Measurements from ENCODE around the gene LCE2B. TPM values are rescaled to one million over a fixed set of nuclear protein-coding genes. Genes with fewer than 3 reads are reported as not detected.

The LCE2B gene
- total RNA-seq, 1 experiment from 2014 or later = not detected

DNA sequence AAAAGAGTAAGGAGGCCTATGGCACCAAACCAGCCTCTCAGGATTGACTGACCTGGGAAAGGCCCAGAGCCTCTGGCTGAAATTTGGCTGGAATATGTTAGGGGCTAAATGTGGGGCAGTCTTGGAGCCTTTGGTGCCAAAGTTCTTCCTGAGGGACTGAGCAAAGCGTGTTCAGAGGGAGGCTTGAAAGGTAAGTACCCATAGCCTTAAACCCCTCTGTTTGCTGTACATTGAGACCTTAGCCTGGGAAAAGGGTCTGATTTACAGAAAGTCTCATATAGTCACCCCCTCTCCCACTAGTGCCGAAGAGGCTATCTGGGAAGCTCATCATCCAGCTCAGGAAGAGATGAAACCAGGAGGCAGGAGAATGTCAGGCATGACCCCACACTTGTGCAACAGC is 21.9 kb downstream of the LCE2B start, which contains the start of gene LCE4A:
Gene LCE4A, plus strand, starts transcription at position 301 of the 400 bp plus-strand sequence. CDS start 916 bp downstream, outside the sequence.
- in situ Hi-C loops (cut with HindIII; ENCODE audit: low pct_unique_long_range_greater_than_20kb, low sequenced_read_pairs) (no loop called here), intact Hi-C loops (cut with micrococcal nuclease; ENCODE audit: unreplicated experiment) (no loop called here)
- TF ChIP-seq, protein P1, sequence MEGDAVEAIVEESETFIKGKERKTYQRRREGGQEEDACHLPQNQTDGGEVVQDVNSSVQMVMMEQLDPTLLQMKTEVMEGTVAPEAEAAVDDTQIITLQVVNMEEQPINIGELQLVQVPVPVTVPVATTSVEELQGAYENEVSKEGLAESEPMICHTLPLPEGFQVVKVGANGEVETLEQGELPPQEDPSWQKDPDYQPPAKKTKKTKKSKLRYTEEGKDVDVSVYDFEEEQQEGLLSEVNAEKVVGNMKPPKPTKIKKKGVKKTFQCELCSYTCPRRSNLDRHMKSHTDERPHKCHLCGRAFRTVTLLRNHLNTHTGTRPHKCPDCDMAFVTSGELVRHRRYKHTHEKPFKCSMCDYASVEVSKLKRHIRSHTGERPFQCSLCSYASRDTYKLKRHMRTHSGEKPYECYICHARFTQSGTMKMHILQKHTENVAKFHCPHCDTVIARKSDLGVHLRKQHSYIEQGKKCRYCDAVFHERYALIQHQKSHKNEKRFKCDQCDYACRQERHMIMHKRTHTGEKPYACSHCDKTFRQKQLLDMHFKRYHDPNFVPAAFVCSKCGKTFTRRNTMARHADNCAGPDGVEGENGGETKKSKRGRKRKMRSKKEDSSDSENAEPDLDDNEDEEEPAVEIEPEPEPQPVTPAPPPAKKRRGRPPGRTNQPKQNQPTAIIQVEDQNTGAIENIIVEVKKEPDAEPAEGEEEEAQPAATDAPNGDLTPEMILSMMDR (IDR thresholded peaks at IDR 0.05) = no peak
- TF ChIP-seq POLR2AphosphoS5 (IDR thresholded peaks at IDR 0.05; ENCODE audit: low read depth, low read length) = no peak
- TF ChIP-seq, protein P2, sequence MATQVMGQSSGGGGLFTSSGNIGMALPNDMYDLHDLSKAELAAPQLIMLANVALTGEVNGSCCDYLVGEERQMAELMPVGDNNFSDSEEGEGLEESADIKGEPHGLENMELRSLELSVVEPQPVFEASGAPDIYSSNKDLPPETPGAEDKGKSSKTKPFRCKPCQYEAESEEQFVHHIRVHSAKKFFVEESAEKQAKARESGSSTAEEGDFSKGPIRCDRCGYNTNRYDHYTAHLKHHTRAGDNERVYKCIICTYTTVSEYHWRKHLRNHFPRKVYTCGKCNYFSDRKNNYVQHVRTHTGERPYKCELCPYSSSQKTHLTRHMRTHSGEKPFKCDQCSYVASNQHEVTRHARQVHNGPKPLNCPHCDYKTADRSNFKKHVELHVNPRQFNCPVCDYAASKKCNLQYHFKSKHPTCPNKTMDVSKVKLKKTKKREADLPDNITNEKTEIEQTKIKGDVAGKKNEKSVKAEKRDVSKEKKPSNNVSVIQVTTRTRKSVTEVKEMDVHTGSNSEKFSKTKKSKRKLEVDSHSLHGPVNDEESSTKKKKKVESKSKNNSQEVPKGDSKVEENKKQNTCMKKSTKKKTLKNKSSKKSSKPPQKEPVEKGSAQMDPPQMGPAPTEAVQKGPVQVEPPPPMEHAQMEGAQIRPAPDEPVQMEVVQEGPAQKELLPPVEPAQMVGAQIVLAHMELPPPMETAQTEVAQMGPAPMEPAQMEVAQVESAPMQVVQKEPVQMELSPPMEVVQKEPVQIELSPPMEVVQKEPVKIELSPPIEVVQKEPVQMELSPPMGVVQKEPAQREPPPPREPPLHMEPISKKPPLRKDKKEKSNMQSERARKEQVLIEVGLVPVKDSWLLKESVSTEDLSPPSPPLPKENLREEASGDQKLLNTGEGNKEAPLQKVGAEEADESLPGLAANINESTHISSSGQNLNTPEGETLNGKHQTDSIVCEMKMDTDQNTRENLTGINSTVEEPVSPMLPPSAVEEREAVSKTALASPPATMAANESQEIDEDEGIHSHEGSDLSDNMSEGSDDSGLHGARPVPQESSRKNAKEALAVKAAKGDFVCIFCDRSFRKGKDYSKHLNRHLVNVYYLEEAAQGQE (IDR thresholded peaks at IDR 0.05; ENCODE audit: insufficient read depth in 1 of 2, low read depth in 2 of 2, low read length in 1 of 2) = no peak
- TF ChIP-seq TCF7L2 (IDR thresholded peaks at IDR 0.05; ENCODE audit: low read depth, low read length) = no peak
- TF ChIP-seq SIN3A (IDR thresholded peaks at IDR 0.05; ENCODE audit: borderline replicate concordance, insufficient read depth, low read depth, low read length) = no peak
- no peak within 1 kb of the TSS for H3K27ac ChIP-seq (ENCODE audit: low read length)
- H3K36me3 ChIP-seq (ENCODE audit: control insufficient read depth, insufficient read depth, low read length) = no peaks in the 10 kb centered on the region
- no peak within 1 kb of the TSS for H3K4me3 ChIP-seq (ENCODE audit: low read depth in 2 of 2, low read length in 2 of 2)
- no peak for DNase-seq (ENCODE audit: low read depth, low spot score)
- ChIA-PET CTCF (no interaction called here), POLR2A (no interaction called here)
- H3K4me1 ChIP-seq (ENCODE audit: control insufficient read depth, insufficient read depth, low read length) = no peaks in the 10 kb centered on the region
- 0 out of 2 replicates have a peak, but pooled peaks cover 2% of the 10 kb centered on the region for H3K27me3 ChIP-seq (ENCODE audit: control insufficient read depth, insufficient read depth, low read length)
- no peaks in the 10 kb centered on the region for H3K9me3 ChIP-seq (ENCODE audit: control insufficient read depth, insufficient read depth, low read depth, low read length)
- ATAC-seq = no peak
- BruUV-seq (replicated peaks) = no TSS peak

DNA sequence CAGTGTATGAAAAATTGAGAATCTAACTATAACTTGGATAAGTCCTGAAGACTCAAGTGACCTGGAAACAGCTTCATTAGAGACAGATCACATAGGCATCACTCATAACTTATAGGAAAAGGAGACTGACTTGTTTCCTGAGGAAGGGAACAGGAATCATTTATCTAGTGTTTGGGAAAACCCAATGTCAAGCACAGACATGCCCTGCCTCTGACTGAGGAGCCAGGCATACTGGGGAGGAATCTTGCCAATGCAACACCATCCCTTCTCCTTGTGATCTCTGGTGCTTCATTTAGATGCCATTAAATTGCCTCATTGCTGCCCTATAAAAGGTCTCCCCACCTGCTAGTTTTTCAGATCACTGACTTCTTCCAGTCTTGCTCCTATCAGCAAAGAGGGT is 32.3 kb downstream of the LCE2B start:
- H3K36me3 ChIP-seq (ENCODE audit: control insufficient read depth, insufficient read depth, low read length) = no peaks in the 10 kb centered on the region
- no peak for ATAC-seq
- ChIA-PET POLR2A (no interaction called here), CTCF (no interaction called here)
- H3K9me3 ChIP-seq (ENCODE audit: control insufficient read depth, insufficient read depth, low read depth, low read length) = no peaks in the 10 kb centered on the region
- H3K27ac ChIP-seq (ENCODE audit: low read length) = no peak overlapping the region
- DNase-seq (ENCODE audit: low read depth, low spot score) = no peak
- intact Hi-C loops (cut with micrococcal nuclease; ENCODE audit: unreplicated experiment) = no loop called here
- H3K27me3 ChIP-seq (ENCODE audit: control insufficient read depth, insufficient read depth, low read length) = no peaks in the 10 kb centered on the region; the same call in 1 of the 2 replicates
- no peaks in the 10 kb centered on the region for H3K4me1 ChIP-seq (ENCODE audit: control insufficient read depth, insufficient read depth, low read length)
- TF ChIP-seq TCF7L2 (IDR thresholded peaks at IDR 0.05; ENCODE audit: low read depth, low read length) (no peak), SIN3A (IDR thresholded peaks at IDR 0.05; ENCODE audit: borderline replicate concordance, insufficient read depth, low read depth, low read length) (no peak), POLR2AphosphoS5 (IDR thresholded peaks at IDR 0.05; ENCODE audit: low read depth, low read length) (no peak)
- in situ Hi-C loops (cut with HindIII; ENCODE audit: low pct_unique_long_range_greater_than_20kb, low sequenced_read_pairs) = no loop called here
- BruUV-seq (replicated peaks) = no TSS peak
- H3K4me3 ChIP-seq (ENCODE audit: low read depth in 2 of 2, low read length in 2 of 2) = no peak overlapping the region

DNA sequence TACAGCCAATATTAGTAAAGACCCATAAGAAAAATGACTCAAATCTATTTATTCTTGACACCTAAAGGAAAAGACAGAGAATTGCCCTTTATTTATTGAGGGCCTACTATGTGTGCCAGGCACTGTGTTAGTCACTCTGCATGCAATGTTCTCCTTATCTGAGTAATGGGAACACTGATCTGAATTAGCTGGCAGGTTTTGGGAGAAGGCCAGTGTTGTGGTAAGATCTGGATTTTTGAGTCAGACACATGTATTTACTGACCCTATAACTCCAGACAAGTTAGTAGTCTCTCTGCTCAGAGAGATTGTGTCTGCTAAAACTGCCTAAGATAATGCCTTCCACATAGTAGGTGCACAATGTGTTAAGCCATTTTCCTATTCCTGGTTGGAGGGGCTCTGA is 39.3 kb downstream of the LCE2B start:
- BruUV-seq (replicated peaks) = no TSS peak
- in situ Hi-C loops (cut with HindIII; ENCODE audit: low pct_unique_long_range_greater_than_20kb, low sequenced_read_pairs) (no loop called here), intact Hi-C loops (cut with micrococcal nuclease; ENCODE audit: unreplicated experiment) (no loop called here)
- ChIA-PET CTCF (no interaction called here), POLR2A (no interaction called here)
- Histone ChIP-seq H3K27ac (ENCODE audit: low read length) (no peak overlapping the region), H3K27me3 (ENCODE audit: control insufficient read depth, insufficient read depth, low read length) (no peaks in the 10 kb centered on the region; the same call in none of the 2 replicates), H3K36me3 (ENCODE audit: control insufficient read depth, insufficient read depth, low read length) (no peaks in the 10 kb centered on the region), H3K9me3 (ENCODE audit: control insufficient read depth, insufficient read depth, low read depth, low read length) (no peaks in the 10 kb centered on the region), H3K4me3 (ENCODE audit: low read depth in 2 of 2, low read length in 2 of 2) (no peak overlapping the region), H3K4me1 (ENCODE audit: control insufficient read depth, insufficient read depth, low read length) (no peaks in the 10 kb centered on the region)
- DNase-seq (ENCODE audit: low read depth, low spot score) (no peak), ATAC-seq (no peak)
- TF ChIP-seq, protein P1 (IDR thresholded peaks at IDR 0.05) = 0 out of 2 replicates have a peak, but pooled peaks have one; percentile 4
- TF ChIP-seq, protein P2 (IDR thresholded peaks at IDR 0.05; ENCODE audit: insufficient read depth in 1 of 2, low read depth in 2 of 2, low read length in 1 of 2) = no peak
- TF ChIP-seq POLR2AphosphoS5 (IDR thresholded peaks at IDR 0.05; ENCODE audit: low read depth, low read length) (no peak), SIN3A (IDR thresholded peaks at IDR 0.05; ENCODE audit: borderline replicate concordance, insufficient read depth, low read depth, low read length) (no peak)

All from Panc1 (cell line).